ENCODE measurements around the gene NTN3.

The NTN3 gene

DNA sequence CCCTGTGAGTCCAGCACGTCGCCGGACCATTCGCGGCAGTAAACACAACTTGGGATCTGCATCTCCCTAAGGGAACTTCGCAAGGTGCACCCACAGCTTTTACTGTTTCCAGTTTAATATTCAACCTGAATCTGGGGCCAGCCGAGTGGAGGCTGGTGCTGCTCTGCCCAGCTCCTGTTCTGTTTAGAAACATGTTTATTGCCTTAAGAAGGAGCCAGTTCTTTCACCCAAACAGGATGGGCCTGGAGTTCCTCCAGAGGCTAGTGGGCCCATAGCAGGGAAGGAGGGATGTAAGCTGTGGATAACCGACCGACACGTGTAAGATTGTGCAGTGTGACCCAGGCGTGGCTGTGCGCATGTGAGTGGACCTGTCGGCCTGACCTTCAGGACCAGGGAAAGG, 21.2 kb downstream of the NTN3 start:
- TF ChIP-seq, protein P1, sequence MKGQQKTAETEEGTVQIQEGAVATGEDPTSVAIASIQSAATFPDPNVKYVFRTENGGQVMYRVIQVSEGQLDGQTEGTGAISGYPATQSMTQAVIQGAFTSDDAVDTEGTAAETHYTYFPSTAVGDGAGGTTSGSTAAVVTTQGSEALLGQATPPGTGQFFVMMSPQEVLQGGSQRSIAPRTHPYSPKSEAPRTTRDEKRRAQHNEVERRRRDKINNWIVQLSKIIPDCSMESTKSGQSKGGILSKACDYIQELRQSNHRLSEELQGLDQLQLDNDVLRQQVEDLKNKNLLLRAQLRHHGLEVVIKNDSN (IDR thresholded peaks at IDR 0.05), result no peak
- TF ChIP-seq FOXM1 (IDR thresholded peaks at IDR 0.05; ENCODE audit: borderline replicate concordance, low read depth), result no peak
- no peak for TF ChIP-seq RAD21 (IDR thresholded peaks at IDR 0.05; ENCODE audit: low read depth)
- TF ChIP-seq, protein P2, sequence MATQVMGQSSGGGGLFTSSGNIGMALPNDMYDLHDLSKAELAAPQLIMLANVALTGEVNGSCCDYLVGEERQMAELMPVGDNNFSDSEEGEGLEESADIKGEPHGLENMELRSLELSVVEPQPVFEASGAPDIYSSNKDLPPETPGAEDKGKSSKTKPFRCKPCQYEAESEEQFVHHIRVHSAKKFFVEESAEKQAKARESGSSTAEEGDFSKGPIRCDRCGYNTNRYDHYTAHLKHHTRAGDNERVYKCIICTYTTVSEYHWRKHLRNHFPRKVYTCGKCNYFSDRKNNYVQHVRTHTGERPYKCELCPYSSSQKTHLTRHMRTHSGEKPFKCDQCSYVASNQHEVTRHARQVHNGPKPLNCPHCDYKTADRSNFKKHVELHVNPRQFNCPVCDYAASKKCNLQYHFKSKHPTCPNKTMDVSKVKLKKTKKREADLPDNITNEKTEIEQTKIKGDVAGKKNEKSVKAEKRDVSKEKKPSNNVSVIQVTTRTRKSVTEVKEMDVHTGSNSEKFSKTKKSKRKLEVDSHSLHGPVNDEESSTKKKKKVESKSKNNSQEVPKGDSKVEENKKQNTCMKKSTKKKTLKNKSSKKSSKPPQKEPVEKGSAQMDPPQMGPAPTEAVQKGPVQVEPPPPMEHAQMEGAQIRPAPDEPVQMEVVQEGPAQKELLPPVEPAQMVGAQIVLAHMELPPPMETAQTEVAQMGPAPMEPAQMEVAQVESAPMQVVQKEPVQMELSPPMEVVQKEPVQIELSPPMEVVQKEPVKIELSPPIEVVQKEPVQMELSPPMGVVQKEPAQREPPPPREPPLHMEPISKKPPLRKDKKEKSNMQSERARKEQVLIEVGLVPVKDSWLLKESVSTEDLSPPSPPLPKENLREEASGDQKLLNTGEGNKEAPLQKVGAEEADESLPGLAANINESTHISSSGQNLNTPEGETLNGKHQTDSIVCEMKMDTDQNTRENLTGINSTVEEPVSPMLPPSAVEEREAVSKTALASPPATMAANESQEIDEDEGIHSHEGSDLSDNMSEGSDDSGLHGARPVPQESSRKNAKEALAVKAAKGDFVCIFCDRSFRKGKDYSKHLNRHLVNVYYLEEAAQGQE (IDR thresholded peaks at IDR 0.05; ENCODE audit: low read depth), result no peak
- TF ChIP-seq TCF12 (IDR thresholded peaks at IDR 0.05; ENCODE audit: low read depth), result no peak
- TF ChIP-seq NFIC (IDR thresholded peaks at IDR 0.05), result no peak
- no peak for TF ChIP-seq TAF1 (IDR thresholded peaks at IDR 0.05; ENCODE audit: low read depth)
- TF ChIP-seq EP300 (IDR thresholded peaks at IDR 0.05; ENCODE audit: borderline replicate concordance), result no peak
- no peak for TF ChIP-seq EGR1 (IDR thresholded peaks at IDR 0.05)
- TF ChIP-seq, protein P3, sequence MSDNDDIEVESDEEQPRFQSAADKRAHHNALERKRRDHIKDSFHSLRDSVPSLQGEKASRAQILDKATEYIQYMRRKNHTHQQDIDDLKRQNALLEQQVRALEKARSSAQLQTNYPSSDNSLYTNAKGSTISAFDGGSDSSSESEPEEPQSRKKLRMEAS (IDR thresholded peaks at IDR 0.05), result no peak
- TF ChIP-seq TEAD4 (IDR thresholded peaks at IDR 0.05), result no peak
- no peak for TF ChIP-seq CEBPB (IDR thresholded peaks at IDR 0.05)
- no peak for TF ChIP-seq CREB1 (IDR thresholded peaks at IDR 0.05; ENCODE audit: low read depth)
- TF ChIP-seq ZBTB7A (IDR thresholded peaks at IDR 0.05; ENCODE audit: low read depth), result no peak
- TF ChIP-seq YY1 (IDR thresholded peaks at IDR 0.05; ENCODE audit: low read depth), result no peak

DNA sequence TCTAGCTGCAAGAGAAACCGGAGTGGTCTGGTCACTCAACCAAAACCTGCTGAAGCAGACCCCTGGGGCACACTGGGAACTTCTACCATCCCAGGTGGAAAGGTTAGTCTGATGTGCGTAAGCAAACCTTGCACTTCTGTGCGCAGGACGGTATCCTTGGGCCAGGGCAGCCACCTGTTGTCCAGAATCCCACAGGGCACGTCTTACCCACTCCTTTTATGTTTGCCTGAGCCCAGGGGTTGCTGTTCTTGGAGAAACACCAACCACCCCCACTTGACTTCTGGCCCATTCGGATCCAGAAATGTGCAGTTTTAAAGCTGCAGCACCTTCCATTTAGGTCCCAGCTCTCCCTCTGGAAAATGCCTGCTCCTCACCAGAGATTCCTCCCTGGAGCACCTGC, 22.5 kb downstream of the NTN3 start:
- TF ChIP-seq CREB1 (IDR thresholded peaks at IDR 0.05; ENCODE audit: low read depth) (no peak), TCF12 (IDR thresholded peaks at IDR 0.05; ENCODE audit: low read depth) (no peak), FOXM1 (IDR thresholded peaks at IDR 0.05; ENCODE audit: borderline replicate concordance, low read depth) (no peak), TAF1 (IDR thresholded peaks at IDR 0.05; ENCODE audit: low read depth) (no peak), EP300 (IDR thresholded peaks at IDR 0.05; ENCODE audit: borderline replicate concordance) (no peak), EGR1 (IDR thresholded peaks at IDR 0.05) (no peak), RAD21 (IDR thresholded peaks at IDR 0.05; ENCODE audit: low read depth) (no peak), CEBPB (IDR thresholded peaks at IDR 0.05) (no peak), ZBTB7A (IDR thresholded peaks at IDR 0.05; ENCODE audit: low read depth) (no peak), TEAD4 (IDR thresholded peaks at IDR 0.05) (no peak), NFIC (IDR thresholded peaks at IDR 0.05) (no peak), YY1 (IDR thresholded peaks at IDR 0.05; ENCODE audit: low read depth) (no peak)
- TF ChIP-seq, protein P3 (IDR thresholded peaks at IDR 0.05), result no peak
- TF ChIP-seq, protein P2 (IDR thresholded peaks at IDR 0.05; ENCODE audit: low read depth), result no peak
- TF ChIP-seq, protein P1 (IDR thresholded peaks at IDR 0.05), result no peak

DNA sequence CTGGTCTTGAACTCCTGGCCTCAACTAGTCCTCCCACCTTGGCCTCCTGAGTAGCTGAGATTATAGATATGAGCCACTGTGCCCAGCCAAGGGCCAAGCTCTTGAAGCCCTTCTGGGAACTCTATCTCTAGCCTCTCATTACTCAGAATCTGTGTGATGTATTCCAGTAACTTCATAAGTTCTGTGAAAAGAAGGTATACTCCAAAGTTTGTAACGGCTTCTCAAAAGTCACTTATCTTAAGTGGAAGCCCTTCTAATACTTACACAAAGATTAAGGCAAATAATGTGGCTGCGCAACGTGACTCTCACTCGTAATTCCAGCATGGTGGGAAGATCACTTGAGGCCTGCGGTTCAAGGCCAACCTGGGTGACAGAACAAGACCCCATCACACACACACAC, 23.5 kb downstream of the NTN3 start:
- TF ChIP-seq EGR1 (IDR thresholded peaks at IDR 0.05), result no peak
- TF ChIP-seq ZBTB7A (IDR thresholded peaks at IDR 0.05; ENCODE audit: low read depth), result no peak
- no peak for TF ChIP-seq CREB1 (IDR thresholded peaks at IDR 0.05; ENCODE audit: low read depth)
- TF ChIP-seq RAD21 (IDR thresholded peaks at IDR 0.05; ENCODE audit: low read depth), result no peak
- TF ChIP-seq TCF12 (IDR thresholded peaks at IDR 0.05; ENCODE audit: low read depth), result no peak

DNA sequence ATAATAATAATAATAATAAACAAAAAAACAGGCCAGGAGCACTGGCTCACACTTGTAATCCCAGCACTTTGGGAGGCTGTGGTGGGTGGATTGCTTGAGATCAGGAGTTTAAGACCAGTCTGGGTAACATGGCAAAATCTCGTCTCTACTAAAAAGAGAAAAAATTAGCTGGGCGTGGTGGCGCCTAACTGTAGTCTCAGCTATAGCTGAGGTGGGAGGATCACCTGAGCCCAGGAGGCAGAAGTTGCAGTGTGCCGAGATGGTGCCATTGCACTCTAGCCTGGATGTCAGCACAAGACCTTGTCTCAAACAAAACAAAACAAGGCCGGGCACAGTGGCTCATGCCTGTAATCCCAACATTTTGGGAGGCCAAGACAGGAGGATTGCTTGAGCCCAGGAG, 23.9 kb downstream of the NTN3 start:
- no peak for TF ChIP-seq TEAD4 (IDR thresholded peaks at IDR 0.05)
- no peak for TF ChIP-seq TAF1 (IDR thresholded peaks at IDR 0.05; ENCODE audit: low read depth)
- TF ChIP-seq ZBTB7A (IDR thresholded peaks at IDR 0.05; ENCODE audit: low read depth), result no peak
- TF ChIP-seq, protein P2 (IDR thresholded peaks at IDR 0.05; ENCODE audit: low read depth), result no peak
- TF ChIP-seq RAD21 (IDR thresholded peaks at IDR 0.05; ENCODE audit: low read depth), result no peak
- TF ChIP-seq NFIC (IDR thresholded peaks at IDR 0.05), result no peak
- no peak for TF ChIP-seq TCF12 (IDR thresholded peaks at IDR 0.05; ENCODE audit: low read depth)
- TF ChIP-seq FOXM1 (IDR thresholded peaks at IDR 0.05; ENCODE audit: borderline replicate concordance, low read depth), result no peak
- no peak for TF ChIP-seq EP300 (IDR thresholded peaks at IDR 0.05; ENCODE audit: borderline replicate concordance)
- no peak for TF ChIP-seq CREB1 (IDR thresholded peaks at IDR 0.05; ENCODE audit: low read depth)
- TF ChIP-seq YY1 (IDR thresholded peaks at IDR 0.05; ENCODE audit: low read depth), result no peak
- TF ChIP-seq, protein P1 (IDR thresholded peaks at IDR 0.05), result no peak
- TF ChIP-seq EGR1 (IDR thresholded peaks at IDR 0.05), result no peak
- TF ChIP-seq, protein P3 (IDR thresholded peaks at IDR 0.05), result no peak
- no peak for TF ChIP-seq CEBPB (IDR thresholded peaks at IDR 0.05)
